ENCODE data around the gene TEX11.

- TF ChIP-seq POLR2AphosphoS5 (IDR thresholded peaks at IDR 0.05) (no peak), POLR2A (IDR thresholded peaks at IDR 0.05) (no peak)
- TF ChIP-seq, protein P1, sequence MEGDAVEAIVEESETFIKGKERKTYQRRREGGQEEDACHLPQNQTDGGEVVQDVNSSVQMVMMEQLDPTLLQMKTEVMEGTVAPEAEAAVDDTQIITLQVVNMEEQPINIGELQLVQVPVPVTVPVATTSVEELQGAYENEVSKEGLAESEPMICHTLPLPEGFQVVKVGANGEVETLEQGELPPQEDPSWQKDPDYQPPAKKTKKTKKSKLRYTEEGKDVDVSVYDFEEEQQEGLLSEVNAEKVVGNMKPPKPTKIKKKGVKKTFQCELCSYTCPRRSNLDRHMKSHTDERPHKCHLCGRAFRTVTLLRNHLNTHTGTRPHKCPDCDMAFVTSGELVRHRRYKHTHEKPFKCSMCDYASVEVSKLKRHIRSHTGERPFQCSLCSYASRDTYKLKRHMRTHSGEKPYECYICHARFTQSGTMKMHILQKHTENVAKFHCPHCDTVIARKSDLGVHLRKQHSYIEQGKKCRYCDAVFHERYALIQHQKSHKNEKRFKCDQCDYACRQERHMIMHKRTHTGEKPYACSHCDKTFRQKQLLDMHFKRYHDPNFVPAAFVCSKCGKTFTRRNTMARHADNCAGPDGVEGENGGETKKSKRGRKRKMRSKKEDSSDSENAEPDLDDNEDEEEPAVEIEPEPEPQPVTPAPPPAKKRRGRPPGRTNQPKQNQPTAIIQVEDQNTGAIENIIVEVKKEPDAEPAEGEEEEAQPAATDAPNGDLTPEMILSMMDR (IDR thresholded peaks at IDR 0.05): no peak
Measured at GRCh38 chrX:70504772-70505450, 403.6 kb downstream of the TEX11 start.
